Cardiac septum (tissue), 1 donor: ENCODE data around the gene EML3. TPM values are rescaled to one million over a fixed set of nuclear protein-coding genes. Genes with fewer than 3 reads are reported as not detected.
"Not testable (repeated sequence)": the region's sequence is repeated elsewhere in the genome, so short reads cannot be mapped to it uniquely, and the experiment has no call there.

Source experiments
- DNase-seq: peaks from one replicate; pipeline ENCODE4 v3.0.0-alpha.2; 2020; ENCODE audit warnings: low spot score
- intact Hi-C: fragments of 100-400 bp; cut with DNase I; formaldehyde crosslinking; loops from one replicate; pipeline ENCODE4 v1.14.0; 2022
- long read RNA-seq: library from polyadenylated mRNA; unstranded; transcript quantifications from one replicate; pipeline ENCODE4 v2.0.0, GENCODE V29; 2021
- total RNA-seq: library from RNA; stranded (reverse); fragmentation: NEBNext Ultra II Directional; extraction: Animal tissue kit (Norgen Biotek cat#: 25700); gene quantifications from one replicate; pipeline ENCODE4 v1.2.1, GENCODE V29; 2021
- donor health status: DM: no; HTN: no; CAD: no.

EML3 gene, protein sequence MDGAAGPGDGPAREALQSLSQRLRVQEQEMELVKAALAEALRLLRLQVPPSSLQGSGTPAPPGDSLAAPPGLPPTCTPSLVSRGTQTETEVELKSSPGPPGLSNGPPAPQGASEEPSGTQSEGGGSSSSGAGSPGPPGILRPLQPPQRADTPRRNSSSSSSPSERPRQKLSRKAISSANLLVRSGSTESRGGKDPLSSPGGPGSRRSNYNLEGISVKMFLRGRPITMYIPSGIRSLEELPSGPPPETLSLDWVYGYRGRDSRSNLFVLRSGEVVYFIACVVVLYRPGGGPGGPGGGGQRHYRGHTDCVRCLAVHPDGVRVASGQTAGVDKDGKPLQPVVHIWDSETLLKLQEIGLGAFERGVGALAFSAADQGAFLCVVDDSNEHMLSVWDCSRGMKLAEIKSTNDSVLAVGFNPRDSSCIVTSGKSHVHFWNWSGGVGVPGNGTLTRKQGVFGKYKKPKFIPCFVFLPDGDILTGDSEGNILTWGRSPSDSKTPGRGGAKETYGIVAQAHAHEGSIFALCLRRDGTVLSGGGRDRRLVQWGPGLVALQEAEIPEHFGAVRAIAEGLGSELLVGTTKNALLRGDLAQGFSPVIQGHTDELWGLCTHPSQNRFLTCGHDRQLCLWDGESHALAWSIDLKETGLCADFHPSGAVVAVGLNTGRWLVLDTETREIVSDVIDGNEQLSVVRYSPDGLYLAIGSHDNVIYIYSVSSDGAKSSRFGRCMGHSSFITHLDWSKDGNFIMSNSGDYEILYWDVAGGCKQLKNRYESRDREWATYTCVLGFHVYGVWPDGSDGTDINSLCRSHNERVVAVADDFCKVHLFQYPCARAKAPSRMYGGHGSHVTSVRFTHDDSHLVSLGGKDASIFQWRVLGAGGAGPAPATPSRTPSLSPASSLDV
- total RNA-seq, result 29.6 TPM
- long read RNA-seq, transcript EML3-201 (22 exons, 3,017 nt), result major isoform, 5 of 35 reads
- long read RNA-seq, partial matches to known transcripts, result 13 of 35 reads
- long read RNA-seq, other reads (novel, unspliced or antisense), result 13 of 35 reads

DNA sequence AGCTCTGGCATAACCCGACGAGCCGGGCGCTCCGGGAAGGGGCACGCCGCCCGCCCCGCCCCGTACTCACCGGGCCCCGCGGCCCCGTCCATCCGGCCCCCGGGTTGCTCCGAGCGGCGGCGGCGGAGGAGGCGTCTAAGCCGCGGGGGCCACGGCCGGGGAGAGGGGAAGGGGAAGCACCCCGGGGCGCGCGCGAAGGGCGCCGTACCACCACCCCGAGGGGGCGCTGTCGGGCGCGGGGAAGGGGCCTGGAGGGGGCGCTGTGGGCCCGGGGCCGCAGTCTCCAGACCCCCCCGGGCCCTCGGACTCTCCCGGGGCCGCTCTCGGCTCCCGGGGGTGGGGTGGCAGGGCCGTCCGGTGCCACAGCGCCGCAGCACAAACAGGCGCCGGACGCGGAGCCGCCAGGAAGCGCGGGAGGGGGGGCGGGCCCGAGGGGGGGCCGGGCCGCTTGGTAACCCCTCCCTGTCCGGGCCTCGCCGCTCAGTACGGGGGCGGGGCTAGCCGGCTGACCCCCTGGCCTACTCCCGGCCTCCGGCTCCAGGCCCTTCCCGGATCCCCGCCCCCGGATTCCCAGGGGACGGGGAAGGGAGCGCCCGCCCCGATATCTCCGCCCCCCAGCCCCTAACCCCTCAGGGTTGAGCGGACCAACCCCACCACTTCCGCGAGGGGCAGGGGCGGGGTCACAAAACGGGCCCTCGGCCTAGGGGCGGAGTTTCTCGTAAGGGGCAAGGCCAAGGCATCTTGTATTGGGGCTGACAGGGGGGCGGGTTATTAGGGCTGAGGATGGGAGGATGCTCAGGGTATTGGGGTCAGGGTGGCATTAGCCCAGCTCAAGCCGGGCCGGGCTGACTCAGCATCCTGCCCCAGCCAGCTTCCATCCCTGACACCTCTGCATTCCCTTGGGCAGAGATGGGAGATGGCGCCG lies at the start of gene EML3, which contains the start of gene ROM1:
Gene EML3, minus strand, starts transcription at position 410 of the 925 bp plus-strand sequence. Its CDS starts 318 bp downstream, at position 92.
Gene ROM1, plus strand, starts transcription at position 892 of the 925 bp plus-strand sequence. Its CDS starts 25 bp downstream, at position 917.
- intact Hi-C loops, result no loop called here
- peak; percentile 95 for DNase-seq

DNA sequence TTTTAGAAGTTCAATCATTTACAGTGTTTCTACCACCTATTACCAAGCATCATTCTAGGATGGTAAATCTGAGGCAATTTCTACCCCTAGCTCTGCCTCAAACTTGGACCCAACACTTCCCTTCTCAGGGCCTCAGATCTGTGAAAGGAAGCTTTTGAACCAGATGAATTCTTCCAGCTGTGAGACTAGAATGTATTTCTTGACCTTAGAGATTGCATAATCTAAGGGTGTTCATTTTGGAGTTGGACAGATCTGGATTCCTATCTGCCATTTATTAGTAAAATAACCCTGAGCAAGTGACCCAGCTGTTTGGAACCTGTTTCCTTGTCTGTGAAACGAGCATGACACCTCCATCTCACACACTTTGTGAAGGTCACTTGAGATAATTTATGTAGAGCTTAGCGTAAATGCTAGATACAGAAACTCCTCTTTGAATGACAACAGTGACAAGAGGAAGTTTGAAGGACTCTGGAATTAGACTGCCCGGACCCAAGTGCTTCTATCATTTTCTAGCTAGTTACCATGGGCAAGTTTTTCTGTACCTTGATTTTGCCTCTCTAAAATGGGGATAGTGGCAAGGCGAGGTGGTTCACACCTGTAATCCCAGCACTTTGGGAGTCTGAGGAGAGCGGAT lies 44.3 kb upstream of the EML3 start:
- DNase-seq, result no peak
- intact Hi-C loops, result no loop called here

DNA sequence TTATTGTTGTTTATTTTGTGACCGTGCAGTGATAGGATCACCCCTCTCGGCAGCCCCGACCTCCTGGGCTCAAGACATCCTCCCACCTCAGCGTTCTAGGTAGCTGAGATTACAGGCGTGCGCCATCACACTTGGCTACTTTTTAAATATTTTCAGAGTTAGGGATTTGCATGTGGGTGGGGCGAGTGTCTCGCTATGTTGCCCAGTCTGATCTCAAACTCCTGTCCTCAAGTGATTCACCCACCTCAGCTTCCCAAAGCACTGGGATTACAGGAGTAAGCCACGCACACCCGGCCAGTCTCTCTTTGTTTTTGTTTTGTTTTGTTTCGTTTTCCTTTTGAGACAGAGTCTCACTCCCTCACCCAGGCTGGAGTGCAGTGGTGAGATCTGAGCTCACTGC lies 41.7 kb upstream of the EML3 start:
- intact Hi-C loops, result no loop called here
- DNase-seq, result no peak

DNA sequence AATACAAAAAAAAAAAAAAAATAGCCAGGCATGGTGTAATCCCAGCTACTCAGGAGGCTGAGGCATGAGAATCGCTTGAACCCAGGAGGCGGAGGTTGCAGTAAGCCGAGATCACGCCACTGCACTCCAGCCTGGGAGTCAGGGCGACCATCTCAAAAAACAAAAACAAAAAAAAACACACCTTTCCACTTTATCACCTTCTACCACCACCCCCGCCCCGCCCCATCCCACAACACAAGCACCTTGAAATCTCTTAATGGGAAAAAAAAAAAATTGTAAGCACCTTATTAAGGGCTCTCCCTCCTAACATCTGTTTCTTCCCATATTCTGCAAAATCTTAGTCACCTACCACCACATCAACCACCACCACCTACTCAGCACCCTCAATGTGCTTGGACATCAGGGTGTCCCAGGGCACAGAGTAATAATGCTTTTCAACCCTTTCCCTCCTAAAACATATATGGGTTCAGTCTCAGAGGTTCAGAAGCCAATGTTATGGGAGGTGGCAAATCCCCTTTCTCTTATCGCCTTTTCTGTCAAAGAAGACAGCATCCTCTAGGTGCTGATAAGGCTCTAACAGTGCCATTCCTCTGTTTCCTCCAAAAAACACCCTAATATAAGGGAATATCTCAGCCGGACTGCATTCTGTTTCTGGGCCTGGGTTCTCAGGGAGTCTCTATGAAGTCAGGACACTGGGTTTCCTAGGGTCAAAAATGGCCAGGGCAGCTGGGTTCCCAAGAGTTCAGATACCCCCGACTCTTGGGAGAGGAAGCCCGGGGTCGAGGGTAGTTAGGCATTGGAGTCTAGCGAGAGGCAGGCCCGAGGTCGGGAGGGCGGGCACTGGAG lies 39.8 kb upstream of the EML3 start:
- no peak for DNase-seq
- intact Hi-C loops, result no loop called here

DNA sequence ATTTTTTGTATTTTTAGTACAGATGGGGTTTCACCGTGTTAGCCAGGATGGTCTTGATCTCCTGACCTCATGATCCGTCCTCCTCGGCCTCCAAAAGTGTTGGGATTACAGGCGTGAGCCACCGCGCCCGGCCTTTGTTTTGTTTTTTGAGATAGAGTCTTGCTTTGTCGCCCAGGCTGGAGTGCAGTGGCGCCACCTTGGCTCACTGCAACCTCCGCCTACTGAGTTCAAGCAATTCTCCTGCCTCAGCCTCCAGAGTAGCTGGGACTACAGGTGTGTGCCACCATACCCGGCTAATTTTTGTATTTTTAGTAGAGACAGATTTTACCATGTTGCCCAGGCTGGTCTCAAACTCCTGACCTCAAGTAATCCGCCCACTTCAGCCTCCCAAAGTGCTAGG lies 37.7 kb upstream of the EML3 start:
- intact Hi-C loops, DNase-seq: not testable (repeated sequence)

DNA sequence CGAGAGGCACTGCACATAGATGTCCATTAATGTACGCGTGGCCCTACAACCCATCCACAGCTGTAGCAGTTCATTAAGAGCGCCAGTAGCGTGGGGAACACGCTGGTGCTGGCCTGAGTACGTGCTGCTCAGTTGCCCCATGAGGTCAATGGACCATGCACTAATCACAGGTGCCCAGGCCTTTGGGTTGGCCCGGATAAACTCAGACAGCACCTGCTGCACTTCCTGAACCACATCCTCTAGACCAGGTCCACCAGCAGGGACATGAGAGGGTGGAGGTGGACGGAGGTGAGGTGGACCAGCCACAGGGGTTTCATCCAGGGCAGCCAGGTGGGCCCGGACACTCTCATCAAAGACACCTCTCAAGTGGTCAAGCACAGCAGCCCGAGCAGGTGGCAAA lies 36.9 kb upstream of the EML3 start:
- intact Hi-C loops, result no loop called here
- no peak for DNase-seq

DNA sequence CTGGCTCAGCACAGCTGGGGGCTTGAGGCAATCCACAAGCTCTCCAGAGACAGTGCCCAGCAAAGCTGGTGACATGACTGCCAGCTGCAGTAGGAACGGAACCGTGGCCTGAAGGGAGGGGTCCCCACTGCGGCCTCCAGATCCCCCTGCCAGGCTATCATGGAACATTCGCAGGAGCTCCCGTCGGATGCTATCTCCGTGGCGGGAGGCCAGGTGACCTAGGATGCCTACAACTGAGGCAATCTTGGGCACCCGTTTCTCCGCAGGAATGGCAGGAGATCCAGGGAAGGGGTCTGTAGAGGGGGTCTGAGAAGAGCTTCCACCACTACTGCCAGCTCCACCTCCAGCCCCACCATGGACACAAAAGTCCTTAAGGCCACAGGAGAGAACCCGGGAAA lies 36.4 kb upstream of the EML3 start:
- intact Hi-C loops, result no loop called here
- no peak for DNase-seq

DNA sequence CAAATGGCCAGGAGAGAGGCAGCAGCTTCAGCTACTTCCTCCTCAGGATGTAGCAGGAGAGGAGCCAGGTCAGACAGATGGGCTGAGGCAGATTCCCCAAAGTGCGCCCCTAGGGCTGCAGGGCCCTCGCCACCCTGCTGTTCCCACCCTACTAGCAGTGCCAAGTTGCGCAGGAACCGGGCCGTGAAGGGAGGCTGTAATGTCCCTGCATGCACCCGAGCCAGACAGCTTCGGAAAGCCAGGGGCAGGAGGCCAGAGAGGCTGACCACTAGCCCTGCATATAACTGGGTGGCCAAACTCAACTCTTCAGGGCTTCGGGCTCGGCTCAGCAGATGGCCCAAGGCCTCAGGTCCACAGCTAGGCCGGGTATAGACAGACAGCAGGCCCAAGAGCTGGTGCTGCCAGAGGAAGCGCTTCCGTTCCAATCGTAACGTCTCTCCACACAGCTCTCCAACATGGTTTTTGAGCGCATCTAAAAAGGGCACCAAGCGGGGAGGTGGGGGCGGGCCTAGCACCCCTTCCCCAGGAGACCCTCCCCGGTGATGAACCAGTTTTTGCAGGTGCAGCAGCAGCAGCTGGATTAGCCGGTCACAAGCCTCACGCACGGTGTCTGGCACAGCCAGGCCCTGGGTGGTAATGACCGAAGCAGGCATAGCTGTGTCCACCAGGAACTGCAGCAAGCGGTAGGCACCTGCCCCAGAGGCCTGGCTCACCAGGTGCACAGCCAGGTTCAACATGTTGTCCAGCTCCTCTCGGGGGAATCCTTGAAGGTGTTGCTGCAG lies 35.8 kb upstream of the EML3 start:
- DNase-seq, result no peak
- intact Hi-C loops, result no loop called here

DNA sequence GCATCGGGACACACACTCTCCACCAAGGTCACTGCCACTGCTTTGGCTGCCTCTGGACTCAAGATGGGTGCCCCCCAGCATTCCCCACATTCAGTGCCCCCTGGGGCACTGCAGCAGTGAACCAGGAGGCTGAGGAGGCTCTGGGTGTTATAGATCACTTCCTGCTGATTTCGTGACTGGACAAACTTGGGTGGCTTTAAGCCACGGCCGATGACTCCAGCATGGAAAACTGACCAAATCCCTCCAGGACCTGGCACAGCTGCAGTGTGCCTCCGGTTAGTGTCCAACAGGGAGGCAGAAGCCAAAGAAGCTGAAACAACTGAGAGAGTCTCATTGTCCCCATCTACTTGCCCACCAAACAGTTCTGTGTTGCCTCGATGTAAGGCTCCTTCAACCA lies 35.0 kb upstream of the EML3 start:
- DNase-seq, result no peak
- intact Hi-C loops, result loop anchor here (2.0 kb wide), 2 partner anchors 17 to 25 kb away; partner anchors contain the start of genes C11orf98 and CSKMT

DNA sequence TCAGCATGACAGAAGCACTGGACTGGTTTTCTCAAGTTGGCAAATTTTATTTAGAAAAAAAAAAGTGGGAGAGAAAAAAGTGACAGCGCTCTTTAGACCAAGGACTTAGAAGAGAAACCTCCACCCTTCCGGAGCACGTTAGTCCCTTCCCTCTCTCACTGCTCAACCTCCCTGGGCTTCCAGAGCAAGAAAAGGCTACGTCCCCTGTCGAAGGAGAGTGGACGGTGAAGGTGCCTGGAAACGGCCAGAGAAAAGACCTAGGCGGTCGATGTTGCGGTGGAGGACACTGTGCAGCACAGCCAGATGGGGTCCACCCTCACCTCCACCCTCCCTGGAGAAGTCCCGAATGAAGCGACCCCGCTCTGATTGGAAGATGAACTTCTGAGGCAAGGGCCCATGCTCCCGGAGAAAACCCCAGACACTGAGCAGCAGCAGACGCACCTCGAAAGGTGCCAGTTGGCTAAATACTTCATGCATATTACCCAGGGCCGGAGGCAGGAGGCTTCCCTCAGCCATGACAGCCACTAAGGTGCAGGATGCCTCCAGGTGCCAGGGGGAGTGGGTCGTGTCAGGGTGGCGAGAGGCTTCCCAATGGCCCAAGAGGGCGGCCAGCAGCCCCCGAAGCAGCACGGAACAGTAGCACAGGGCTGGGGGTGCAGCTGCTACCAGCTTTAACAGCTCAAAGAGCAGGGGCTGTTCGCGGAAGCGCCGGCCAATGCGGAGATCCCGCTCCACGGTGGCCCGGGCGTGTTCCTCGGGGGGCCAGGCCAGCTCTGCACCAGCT lies 34.4 kb upstream of the EML3 start:
- no peak for DNase-seq
- intact Hi-C loops, result loop anchor here (2.0 kb wide), 2 partner anchors 18 to 24 kb away; partner anchors contain the start of genes C11orf98 and CSKMT

DNA sequence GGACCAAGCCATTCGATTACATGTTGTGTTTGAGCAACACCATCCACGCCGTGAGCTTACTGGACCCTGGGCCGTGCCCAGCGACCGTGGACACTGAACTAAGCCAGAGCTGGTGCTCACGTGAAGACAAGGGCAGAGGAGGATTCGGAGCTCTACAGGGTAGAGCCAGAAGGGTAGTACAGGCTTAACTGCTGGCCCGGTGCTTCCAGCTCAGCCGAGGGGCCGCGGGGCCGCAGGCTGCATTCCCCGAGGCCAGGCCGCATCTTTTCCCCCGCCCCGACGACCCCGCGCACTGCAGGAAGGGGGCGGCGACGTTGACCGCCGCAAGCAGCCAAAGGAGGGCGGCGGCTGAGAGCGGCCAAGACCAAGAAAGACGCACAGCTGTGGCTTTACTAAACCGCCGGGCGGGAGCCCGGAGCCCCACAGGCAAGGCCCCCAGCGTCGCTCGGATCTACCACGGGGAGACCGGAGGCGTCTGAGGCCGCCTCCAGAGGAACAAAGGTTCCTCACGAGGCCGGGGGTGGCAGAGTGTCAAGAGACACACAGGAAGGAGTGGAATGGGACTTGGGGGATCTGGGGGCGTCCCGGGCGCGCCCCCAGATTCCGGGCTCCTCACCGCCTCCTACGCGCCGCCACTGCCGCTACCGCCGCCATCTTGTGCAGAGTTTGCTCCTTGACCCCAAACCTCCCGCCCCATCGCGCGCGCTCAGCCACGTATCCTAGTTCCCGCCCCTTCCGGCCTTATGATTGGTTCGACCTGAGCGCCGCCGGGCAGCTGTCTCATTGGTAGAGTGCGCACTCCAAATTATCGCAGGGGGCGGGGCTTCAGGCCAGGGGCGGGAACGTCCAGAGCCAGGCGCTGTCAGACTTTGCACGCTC lies 33.6 kb upstream of the EML3 start, which contains the start of gene GANAB:
Gene GANAB, minus strand, starts transcription at position 668 of the 879 bp plus-strand sequence. Its CDS starts 14 bp downstream, at position 654.
- DNase-seq, result peak; percentile 100
- intact Hi-C loops, result loop anchor here (2.0 kb wide), 2 partner anchors 19 to 23 kb away; partner anchors contain the start of genes C11orf98 and CSKMT

DNA sequence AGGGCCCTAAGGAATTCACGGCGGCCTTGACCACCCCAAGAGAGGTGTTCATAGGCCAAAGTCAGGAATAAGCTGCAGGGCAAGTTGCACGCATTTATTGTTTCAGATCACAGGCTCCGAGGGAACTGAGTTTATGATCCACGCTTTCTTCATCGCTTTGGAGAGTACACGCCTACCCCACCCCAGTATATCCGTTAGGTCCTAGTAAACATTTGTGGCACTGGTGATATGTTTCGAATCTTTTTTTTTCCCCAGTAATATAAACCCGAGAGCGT lies 33.0 kb upstream of the EML3 start:
- intact Hi-C loops, result no loop called here
- no peak for DNase-seq

DNA sequence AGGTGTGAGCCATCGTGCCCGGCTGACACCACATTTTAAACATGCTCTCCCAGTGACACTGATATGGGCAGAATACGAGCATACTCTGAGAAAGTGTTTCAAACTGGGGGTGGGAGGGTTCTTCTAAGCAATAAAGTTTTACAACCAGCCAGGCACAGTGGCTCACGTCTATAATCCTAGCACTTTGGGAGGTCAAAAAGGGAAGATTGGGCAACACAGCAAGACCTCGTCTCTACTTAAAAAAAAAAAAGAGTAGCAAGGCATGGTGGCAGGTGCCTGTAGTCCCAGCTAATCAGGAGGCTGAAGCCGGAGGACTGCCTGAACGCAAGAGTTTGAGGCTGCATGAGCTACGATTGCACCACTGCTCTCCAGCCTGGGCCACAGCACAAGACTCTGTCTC lies 31.6 kb upstream of the EML3 start:
- no peak for DNase-seq
- intact Hi-C loops, result no loop called here

DNA sequence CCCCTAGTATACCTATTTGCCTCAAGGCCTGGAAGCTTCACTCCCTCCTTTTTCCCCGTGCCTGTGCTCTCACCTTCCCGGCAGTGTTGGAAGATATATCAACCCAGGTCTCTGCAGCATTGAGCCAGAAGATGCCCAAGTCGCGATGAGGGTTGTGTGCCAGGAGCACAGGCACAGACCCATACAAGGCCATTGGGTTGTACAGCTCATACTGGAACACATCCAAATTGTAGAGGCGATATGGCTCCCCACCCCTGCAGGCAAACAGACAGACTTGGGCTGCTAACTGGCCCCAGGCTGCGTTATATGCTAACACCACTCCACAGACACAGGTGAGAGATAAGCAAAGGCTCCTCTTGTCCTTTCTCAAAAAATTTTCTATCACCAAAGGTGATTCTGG lies 19.9 kb upstream of the EML3 start:
- intact Hi-C loops, result loop anchor here (10.0 kb wide), 1 partner anchor 382 kb away; the partner anchor contains the start of gene SLC22A8
- DNase-seq, result no peak

DNA sequence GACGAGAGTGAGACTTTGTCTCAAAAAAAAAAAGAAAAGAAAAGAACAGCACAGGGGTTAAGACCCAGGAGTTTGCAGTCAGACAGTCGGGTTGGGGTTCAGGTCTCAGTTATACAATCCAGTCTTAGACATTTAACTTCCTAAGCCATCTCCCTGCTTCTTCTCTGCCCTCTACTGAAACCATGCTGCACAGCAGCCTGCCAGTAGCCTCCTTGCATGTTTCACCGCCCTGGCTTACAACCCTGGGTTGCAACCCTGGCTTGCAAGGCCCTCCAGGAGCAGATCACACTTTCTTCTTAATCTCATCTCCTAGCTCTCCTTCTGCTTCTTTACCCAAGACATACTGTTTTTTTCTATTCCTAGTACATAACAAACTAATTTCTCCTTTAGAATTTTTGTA lies 15.1 kb upstream of the EML3 start:
- intact Hi-C loops, result no loop called here
- DNase-seq, result no peak
